NCI-H128 (cell line): Measurements from ENCODE around the gene PIK3R1.

Source experiments
- DNase-seq: peaks from one replicate; lab custom pipeline; 2025; ENCODE audit not compliant: unreplicated experiment; lab: John Stamatoyannopoulos, UW

PIK3R1 gene

DNA sequence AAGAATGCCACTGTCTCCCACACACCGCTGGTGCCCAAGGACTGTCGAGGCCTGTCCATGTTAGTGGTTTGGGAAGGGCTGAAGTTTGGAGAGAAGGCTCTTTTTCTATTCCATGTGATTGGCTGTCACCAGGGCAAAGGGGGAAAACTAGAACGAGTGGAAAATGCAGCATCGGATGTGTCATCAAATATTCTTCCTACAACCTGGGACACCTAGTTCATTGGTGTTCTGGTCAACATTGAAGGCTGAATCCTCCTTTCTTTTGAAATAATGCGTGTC is 53.2 kb downstream of the PIK3R1 start:
- no peak for DNase-seq

DNA sequence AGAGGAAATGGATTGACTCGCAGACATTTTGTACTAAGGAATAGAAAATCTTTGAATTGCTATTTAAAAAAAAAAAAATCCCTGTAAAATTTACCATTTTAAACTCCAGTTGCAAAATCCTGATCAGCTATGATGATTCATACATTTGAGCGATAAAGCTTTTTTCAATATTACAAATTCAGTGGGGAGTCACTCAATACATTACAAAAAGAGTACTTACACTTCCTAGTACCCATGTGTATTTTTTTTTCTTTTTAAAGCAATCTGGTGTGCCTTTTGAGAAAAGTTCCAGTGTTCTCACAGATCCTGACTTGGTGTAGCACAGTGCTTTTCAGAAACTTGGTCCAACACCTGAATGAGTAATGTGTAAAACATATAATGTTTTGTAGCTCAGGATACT is 54.3 kb downstream of the PIK3R1 start:
- DNase-seq = no peak

GRCh38 chr5:68270399-68270975 is 54.9 kb downstream of the PIK3R1 start:
- no peak for DNase-seq

DNA sequence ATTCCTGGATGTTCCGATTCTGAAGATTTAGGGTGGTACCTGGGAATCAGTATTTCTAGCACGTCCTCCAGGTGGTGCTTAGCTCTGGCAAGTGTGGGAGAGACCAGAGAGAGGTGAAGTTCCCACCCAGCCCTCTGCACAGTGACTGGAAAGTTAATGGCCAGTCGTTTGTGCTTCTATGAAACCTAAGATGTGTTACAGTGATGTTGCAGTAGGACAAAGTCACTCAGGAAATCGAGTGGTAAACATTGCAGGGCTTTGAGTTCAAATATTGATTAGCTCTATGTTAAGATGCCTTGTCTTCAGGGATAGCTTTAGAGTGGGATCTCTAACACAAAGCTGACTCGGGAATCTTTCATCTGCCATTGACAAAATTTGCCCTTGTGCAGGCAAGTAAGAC is 55.6 kb downstream of the PIK3R1 start:
- DNase-seq = no peak

- no peak for DNase-seq
Measured at GRCh38 chr5:68272289-68272688, 56.7 kb downstream of the PIK3R1 start.

- DNase-seq = no peak
Measured at GRCh38 chr5:68273717-68274409, 58.3 kb downstream of the PIK3R1 start.

GRCh38 chr5:68274847-68275651 is 59.5 kb downstream of the PIK3R1 start:
- no peak for DNase-seq

DNA sequence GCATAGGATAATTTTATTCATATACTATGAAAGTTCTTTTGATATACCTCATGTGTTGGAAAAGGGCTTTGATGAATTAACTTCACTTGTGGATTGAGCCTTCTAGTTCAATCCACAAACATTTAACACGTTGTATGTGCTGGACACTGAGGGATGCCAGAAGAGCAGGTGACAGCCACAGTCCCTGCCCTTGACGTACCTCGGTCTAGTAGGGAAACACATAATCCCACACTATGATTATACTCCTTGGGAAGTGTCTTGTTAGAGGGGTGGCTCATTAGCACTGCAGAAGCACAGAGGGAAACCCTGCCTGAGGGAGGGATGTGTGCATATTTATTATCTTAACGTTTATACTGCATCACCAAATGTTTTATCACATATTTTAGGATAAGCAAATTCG is 61.2 kb downstream of the PIK3R1 start:
- no peak for DNase-seq

- DNase-seq = no peak
Measured at GRCh38 chr5:68277431-68277830, 61.9 kb downstream of the PIK3R1 start.

GRCh38 chr5:68279984-68280383 is 64.4 kb downstream of the PIK3R1 start:
- no peak for DNase-seq

DNA sequence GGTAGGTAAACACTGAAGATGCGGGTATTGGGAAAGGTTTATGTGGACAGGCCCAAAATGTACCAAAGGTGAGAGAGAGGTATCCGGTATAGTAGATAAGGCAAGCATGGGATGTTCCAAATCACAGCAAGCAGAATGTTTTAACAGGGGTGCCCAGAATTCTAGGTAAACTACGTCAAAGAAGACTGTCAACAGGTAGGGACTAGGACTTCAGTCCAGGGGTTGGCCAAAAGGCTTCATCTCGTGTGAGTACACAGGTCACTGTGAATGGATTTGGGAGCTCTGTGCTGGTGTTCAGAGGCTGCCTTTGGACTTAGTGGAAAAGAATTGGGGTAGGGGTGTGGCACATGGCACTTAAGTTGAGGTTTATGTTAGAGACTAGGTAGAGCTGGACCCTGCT is 66.4 kb downstream of the PIK3R1 start:
- DNase-seq = no peak

DNA sequence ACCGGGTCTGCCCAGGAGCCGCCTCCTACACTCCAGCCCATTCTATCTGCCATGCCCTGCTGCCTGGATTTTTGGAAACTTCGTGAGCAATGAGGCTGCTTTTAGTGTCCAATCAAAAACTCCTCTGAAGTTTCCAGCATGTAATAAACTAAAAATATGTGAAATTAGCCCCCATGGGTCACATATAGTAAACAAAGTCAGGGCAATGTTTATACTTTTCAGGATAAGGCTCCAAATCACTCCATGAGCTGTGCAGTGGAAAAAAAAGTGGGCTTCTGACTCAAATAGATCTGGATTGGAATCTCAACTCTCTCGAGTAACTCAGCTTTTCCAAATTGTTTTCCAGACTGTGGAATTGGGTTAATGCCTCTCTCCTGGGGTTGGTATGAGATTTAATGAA is 68.2 kb downstream of the PIK3R1 start:
- DNase-seq = no peak

DNA sequence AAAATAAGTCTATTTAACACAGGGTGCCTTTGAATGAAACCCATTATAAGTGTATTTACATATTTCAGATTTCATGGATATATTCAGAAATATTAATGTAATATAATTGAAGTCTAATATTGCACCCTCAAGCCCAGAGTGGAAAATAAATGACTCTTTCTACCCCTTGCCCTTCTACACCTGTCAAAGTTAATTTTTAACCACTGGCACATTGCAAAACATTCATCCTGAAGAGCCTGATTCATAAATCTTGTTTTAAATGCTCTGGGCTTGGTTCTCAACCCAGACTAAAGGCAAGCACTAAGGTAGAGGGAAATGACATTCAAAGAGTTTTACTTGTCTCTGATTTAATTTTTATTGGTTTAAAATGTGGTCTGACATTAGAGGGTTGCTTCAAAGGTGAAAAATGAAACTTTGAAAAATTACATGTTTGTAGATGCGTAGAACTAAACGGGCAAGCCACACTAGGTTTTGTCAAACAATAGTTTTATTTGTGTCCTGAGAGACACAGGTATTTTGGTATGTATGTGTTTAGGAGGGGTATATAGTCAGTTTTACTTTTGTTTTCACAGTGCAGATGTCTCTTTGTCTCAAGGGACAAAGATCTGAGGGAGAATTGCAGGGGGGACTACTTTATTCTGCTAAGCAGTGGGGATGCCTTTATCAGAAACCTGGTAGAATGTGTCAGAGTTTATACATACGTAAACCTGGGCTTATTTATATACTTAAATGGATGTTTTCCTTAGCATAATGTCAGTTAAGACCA is 69.7 kb downstream of the PIK3R1 start:
- DNase-seq = no peak

DNA sequence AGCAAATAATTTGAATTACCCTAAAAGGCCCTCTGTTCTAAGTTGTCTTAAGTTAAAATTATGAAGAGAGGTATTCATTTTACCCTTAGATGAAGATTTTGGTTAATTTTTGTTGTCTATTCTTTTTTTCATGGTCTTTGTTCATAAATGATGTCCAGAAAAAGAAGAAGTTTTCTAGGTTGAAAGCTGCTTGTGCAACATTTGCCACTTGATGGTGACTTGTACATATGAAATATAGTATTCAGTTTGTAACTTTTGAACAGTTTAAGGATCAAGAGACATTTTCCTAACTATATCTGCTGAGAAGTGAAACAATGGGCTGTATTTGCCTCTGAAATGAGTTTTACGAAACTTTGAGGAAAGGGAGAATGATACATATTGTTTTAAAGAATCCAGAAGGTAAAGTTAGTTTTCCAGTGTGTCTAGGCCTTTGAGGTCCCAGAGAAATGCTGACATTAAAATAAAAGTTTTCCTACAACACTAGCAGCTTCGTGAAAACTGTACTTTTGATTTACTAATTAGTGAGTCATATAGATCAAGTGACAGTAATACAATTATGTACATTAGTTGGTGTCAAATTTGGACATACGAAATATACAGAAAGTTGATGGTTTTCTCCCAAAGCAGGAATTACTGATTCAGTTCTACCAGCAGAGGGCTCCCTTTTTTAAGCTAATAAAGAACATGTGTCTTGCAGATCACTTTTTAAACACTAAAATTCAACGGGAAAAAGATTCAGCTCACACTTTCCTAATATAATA is 70.5 kb downstream of the PIK3R1 start:
- no peak for DNase-seq

DNA sequence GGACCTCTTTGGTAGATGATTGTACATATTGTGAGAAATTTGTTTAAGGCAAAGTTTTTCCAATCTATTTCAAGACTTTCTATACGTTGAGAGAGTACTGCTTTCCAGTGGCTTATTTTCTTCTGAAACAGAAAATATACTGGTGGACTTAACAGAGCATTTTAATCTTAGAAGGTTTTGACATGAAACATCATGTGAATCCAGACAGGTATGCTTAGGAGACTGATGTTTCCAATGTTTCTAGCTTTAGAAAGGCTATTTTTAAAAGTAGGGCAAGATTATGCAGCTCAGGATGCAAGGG is 71.0 kb downstream of the PIK3R1 start:
- no peak for DNase-seq

- DNase-seq = no peak
Measured at GRCh38 chr5:68287631-68287975, 72.0 kb downstream of the PIK3R1 start.

GRCh38 chr5:68287976-68288706 is 72.6 kb downstream of the PIK3R1 start:
- DNase-seq = no peak

- no peak for DNase-seq
Measured at GRCh38 chr5:68288707-68289134, 73.2 kb downstream of the PIK3R1 start.

DNA sequence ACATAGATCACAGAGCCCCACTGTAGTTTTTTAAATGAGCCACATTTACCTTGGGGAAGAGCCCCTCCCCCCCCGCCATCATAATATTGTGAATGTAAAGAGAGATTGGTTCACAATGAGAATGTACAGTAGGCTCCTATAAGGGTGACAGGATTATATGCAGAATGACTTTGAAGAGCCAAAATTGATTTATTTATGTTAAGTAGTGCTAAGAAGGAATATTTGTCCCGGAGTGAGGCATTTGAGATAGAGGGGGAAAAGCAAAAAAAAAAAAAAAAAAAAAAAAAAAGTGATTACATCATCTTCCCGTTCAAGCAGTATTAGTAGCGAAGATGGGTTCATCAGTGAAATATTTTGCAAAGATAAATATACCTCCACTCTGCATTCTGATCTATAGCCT is 73.9 kb downstream of the PIK3R1 start:
- no peak for DNase-seq

DNA sequence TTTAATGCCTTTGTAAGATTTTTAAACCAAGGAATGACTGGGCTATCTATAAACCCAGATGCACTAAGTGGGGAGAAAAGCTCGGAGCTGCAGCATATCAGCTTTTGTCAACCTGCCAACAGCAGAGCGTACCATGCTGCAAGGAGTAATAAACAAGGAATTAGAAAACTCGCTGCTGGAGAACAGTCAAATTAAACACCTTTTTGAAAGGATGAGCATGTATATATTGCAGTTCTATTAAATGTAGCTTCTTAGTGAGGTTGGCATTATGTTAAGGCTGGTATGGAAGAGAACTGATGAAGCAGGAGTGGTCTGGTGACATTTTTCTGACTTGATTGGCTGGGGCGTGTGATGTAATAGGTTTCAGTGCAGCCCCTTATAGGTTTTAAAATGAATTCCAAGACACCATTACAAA is 74.7 kb downstream of the PIK3R1 start:
- DNase-seq = no peak

- no peak for DNase-seq
Measured at GRCh38 chr5:68290847-68291246, 75.3 kb downstream of the PIK3R1 start.
